ENCODE results near the gene ARHGEF10L.

Gene ARHGEF10L

GRCh38 chr1:17494114-17494729 is 45.3 kb upstream of the ARHGEF10L start (continued):
- TF ChIP-seq FEZF1 (tag by site-specific recombination; IDR thresholded peaks at IDR 0.05) (no peak), PRDM4 (tag by site-specific recombination; IDR thresholded peaks at IDR 0.05) (no peak), ZBTB17 (tag by site-specific recombination; IDR thresholded peaks at IDR 0.05) (no peak), PRDM1 (tag by site-specific recombination; IDR thresholded peaks at IDR 0.05) (no peak), ZNF629 (tag by site-specific recombination; IDR thresholded peaks at IDR 0.05) (peak; percentile 26; the same call in 1 of the 2 replicates), CTCF (tag by site-specific recombination; IDR thresholded peaks at IDR 0.05) (peak; percentile 84), ZNF654 (tag by site-specific recombination; IDR thresholded peaks at IDR 0.05; ENCODE audit: low read depth) (peak; percentile 88), ZFP69B (tag by site-specific recombination; IDR thresholded peaks at IDR 0.05) (peak; percentile 100), ZNF302 (tag by site-specific recombination; IDR thresholded peaks at IDR 0.05; ENCODE audit: low read depth) (no peak), ZNF660 (tag by site-specific recombination; IDR thresholded peaks at IDR 0.05) (peak; percentile 88; the same call in 1 of the 2 replicates), ZNF146 (tag by site-specific recombination; IDR thresholded peaks at IDR 0.05) (no peak), ZNF354C (tag by site-specific recombination; IDR thresholded peaks at IDR 0.05; ENCODE audit: borderline replicate concordance, low read depth) (no peak), ZNF2 (tag by site-specific recombination; IDR thresholded peaks at IDR 0.05) (peak; percentile 87), ZNF626 (tag by site-specific recombination; IDR thresholded peaks at IDR 0.05) (no peak), ZNF148 (tag by site-specific recombination; IDR thresholded peaks at IDR 0.05; ENCODE audit: borderline replicate concordance) (no peak), ZNF785 (tag by site-specific recombination; IDR thresholded peaks at IDR 0.05) (0 out of 2 replicates have a peak, but pooled peaks have one; percentile 29), ZNF555 (tag by site-specific recombination; conservative IDR thresholded peaks at IDR 0.05) (no peak), ZFHX2 (tag by site-specific recombination; conservative IDR thresholded peaks at IDR 0.05) (no peak), ZBTB8A (tag by site-specific recombination; IDR thresholded peaks at IDR 0.05) (no peak), ZNF624 (tag by site-specific recombination; IDR thresholded peaks at IDR 0.05) (no peak), ZNF184 (tag by site-specific recombination; IDR thresholded peaks at IDR 0.05) (peak; percentile 64; the same call in 1 of the 2 replicates), ZNF18 (tag by site-specific recombination; IDR thresholded peaks at IDR 0.05) (no peak), ZNF274 (IDR thresholded peaks at IDR 0.05; ENCODE audit: low read length) (no peak), ZNF274 (tag by site-specific recombination; IDR thresholded peaks at IDR 0.05; ENCODE audit: borderline replicate concordance) (no peak), ZNF23 (tag by site-specific recombination; IDR thresholded peaks at IDR 0.05; ENCODE audit: borderline replicate concordance) (no peak), RBAK (tag by site-specific recombination; IDR thresholded peaks at IDR 0.05) (no peak), ZNF561 (tag by site-specific recombination; IDR thresholded peaks at IDR 0.05; ENCODE audit: borderline replicate concordance) (0 out of 2 replicates have a peak, but pooled peaks have one; percentile 31), YY1 (tag by site-specific recombination; IDR thresholded peaks at IDR 0.05) (no peak), ZNF768 (tag by site-specific recombination; IDR thresholded peaks at IDR 0.05) (no peak), ZBTB49 (tag by site-specific recombination; IDR thresholded peaks at IDR 0.05; ENCODE audit: low read depth) (no peak), TRIM28 (IDR thresholded peaks at IDR 0.05; ENCODE audit: borderline replicate concordance, low read length) (peak; percentile 93; the same call in 1 of the 2 replicates)
